ENCODE measurements around the gene ZNF595.
"Not testable (repeated sequence)": the region's sequence is repeated elsewhere in the genome, so short reads cannot be mapped to it uniquely, and the experiment has no call there.

The ZNF595 gene

GRCh38 chr4:52804-53479 is at the start of gene ZNF595:
ZNF595 (plus strand) TSS chr4:53321; CDS start chr4:53489, 168 bp downstream.
- not testable (repeated sequence) for DNase-seq (ENCODE audit: low read depth)

- DNase-seq (ENCODE audit: low read depth), result not testable (repeated sequence)
Measured at GRCh38 chr4:9937-10870, 42.9 kb upstream of the ZNF595 start.

GRCh38 chr4:11095-11815 is 41.9 kb upstream of the ZNF595 start:
- not testable (repeated sequence) for DNase-seq (ENCODE audit: low read depth)

- DNase-seq (ENCODE audit: low read depth), result not testable (repeated sequence)
Measured at GRCh38 chr4:11816-12417, 41.2 kb upstream of the ZNF595 start.

- DNase-seq (ENCODE audit: low read depth), result not testable (repeated sequence)
Measured at GRCh38 chr4:18128-18527, 35.0 kb upstream of the ZNF595 start.

GRCh38 chr4:18589-18988 is 34.5 kb upstream of the ZNF595 start:
- not testable (repeated sequence) for DNase-seq (ENCODE audit: low read depth)

GRCh38 chr4:22882-23281 is 30.2 kb upstream of the ZNF595 start:
- DNase-seq (ENCODE audit: low read depth), result not testable (repeated sequence)

GRCh38 chr4:24359-24758 is 28.8 kb upstream of the ZNF595 start:
- not testable (repeated sequence) for DNase-seq (ENCODE audit: low read depth)

- not testable (repeated sequence) for DNase-seq (ENCODE audit: low read depth)
Measured at GRCh38 chr4:27501-27900, 25.6 kb upstream of the ZNF595 start.

- DNase-seq (ENCODE audit: low read depth), result not testable (repeated sequence)
Measured at GRCh38 chr4:28767-29542, 24.2 kb upstream of the ZNF595 start.

GRCh38 chr4:33314-33713 is 19.8 kb upstream of the ZNF595 start:
- not testable (repeated sequence) for DNase-seq (ENCODE audit: low read depth)

GRCh38 chr4:36559-37415 is 16.3 kb upstream of the ZNF595 start:
- DNase-seq (ENCODE audit: low read depth), result not testable (repeated sequence)

- DNase-seq (ENCODE audit: low read depth), result not testable (repeated sequence)
Measured at GRCh38 chr4:38202-38601, 14.9 kb upstream of the ZNF595 start.

GRCh38 chr4:43375-43774 is 9.7 kb upstream of the ZNF595 start:
- DNase-seq (ENCODE audit: low read depth), result not testable (repeated sequence)

- DNase-seq (ENCODE audit: low read depth), result not testable (repeated sequence)
Measured at GRCh38 chr4:51253-51652, 1.9 kb upstream of the ZNF595 start.

GRCh38 chr4:51655-52277 is 1.4 kb upstream of the ZNF595 start:
- not testable (repeated sequence) for DNase-seq (ENCODE audit: low read depth)

GRCh38 chr4:53521-53920 is 400 bp downstream of the ZNF595 start:
- DNase-seq (ENCODE audit: low read depth), result not testable (repeated sequence)

- DNase-seq (ENCODE audit: low read depth), result not testable (repeated sequence)
Measured at GRCh38 chr4:64733-65132, 11.6 kb downstream of the ZNF595 start.

GRCh38 chr4:71830-72229 is 18.7 kb downstream of the ZNF595 start:
- DNase-seq (ENCODE audit: low read depth), result no peak

- no peak for DNase-seq (ENCODE audit: low read depth)
Measured at GRCh38 chr4:85951-86350, 32.8 kb downstream of the ZNF595 start.

Data from EH (cell line).